Thyroid gland (tissue), 4 donors: ENCODE measurements around the gene FBLN7.

ENCODE experiments used
- CTCF ChIP-seq, 6 experiments: fragments of 200-600 bp in 3 of 6; fragments of 450-650 bp in 3 of 6; sonication (generic) in 3 of 6; IDR thresholded peaks; one replicate each; pipeline ENCODE4 v1.5.1; 2016 to 2019; ENCODE audit warnings: antibody characterized with exemption in 6 of 6, mild to moderate bottlenecking in 2 of 6, inconsistent platforms in 1 of 6, moderate library complexity in 1 of 6
- POLR2A ChIP-seq, 2 donors: fragments of 450-650 bp; IDR thresholded peaks; one replicate each; pipeline ENCODE4 v1.6.1; 2017; ENCODE audit warnings: antibody characterized with exemption in 2 of 2, mild to moderate bottlenecking in 2 of 2, moderate library complexity in 1 of 2

DNA sequence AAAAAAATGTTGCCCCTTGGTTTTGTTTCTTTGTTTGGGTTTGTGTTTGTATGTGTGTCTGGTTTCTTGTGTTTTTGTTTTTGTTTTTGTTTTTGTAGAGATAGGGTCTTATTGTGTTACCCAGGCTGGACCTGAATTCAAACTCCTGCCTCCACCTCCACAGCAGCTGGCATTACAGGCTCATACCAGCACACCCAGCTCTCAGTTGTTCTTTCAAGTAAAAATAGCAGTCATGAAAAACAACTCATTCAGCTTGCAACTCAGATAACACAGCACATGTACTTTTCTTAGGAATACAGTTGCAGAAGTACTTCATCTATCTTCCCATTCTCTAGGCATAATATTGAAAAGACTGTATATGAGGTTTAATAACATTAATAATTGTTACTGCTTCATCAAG, 79.7 kb downstream of the FBLN7 start:
- no peak for TF ChIP-seq CTCF (IDR thresholded peaks at IDR 0.05)
- no peak for TF ChIP-seq POLR2A (IDR thresholded peaks at IDR 0.05)
